Trophoblast cell (in vitro differentiated cells and primary cell): ENCODE results near the gene ZYX.

Source experiments
- DNase-seq, 2 donors: peaks; one replicate each; pipeline ENCODE4 v3.0.0-alpha.2; 2016
- H2AFZ ChIP-seq: 2 replicates; pipeline ENCODE4 v1.6.1; 2013; ENCODE audit warnings: low read length, moderate library complexity, mild to moderate bottlenecking; ENCODE audit not compliant: insufficient read depth, poor library complexity
- H2AK5ac ChIP-seq: 2 replicates; pipeline ENCODE4 v1.6.1; 2013; ENCODE audit warnings: mild to moderate bottlenecking, low read length
- H2BK120ac ChIP-seq: 2 replicates; pipeline ENCODE4 v1.6.1; 2013; ENCODE audit warnings: low read length, mild to moderate bottlenecking, moderate library complexity; ENCODE audit not compliant: insufficient read depth, poor library complexity
- H2BK12ac ChIP-seq: 2 replicates; pipeline ENCODE4 v1.6.1; 2013; ENCODE audit warnings: mild to moderate bottlenecking, low read length, moderate library complexity
- H2BK5ac ChIP-seq: 2 replicates; pipeline ENCODE4 v1.6.1; 2013; ENCODE audit warnings: low read length, low read depth, moderate library complexity, mild to moderate bottlenecking; ENCODE audit not compliant: poor library complexity
- H3K14ac ChIP-seq: 2 replicates; pipeline ENCODE4 v1.6.1; 2013; ENCODE audit warnings: mild to moderate bottlenecking, low read length
- H3K18ac ChIP-seq: 2 replicates; pipeline ENCODE4 v1.6.1; 2013; ENCODE audit warnings: mild to moderate bottlenecking, low read length
- H3K23ac ChIP-seq: 2 replicates; pipeline ENCODE4 v1.6.1; 2013; ENCODE audit warnings: low read length
- H3K27ac ChIP-seq: 2 replicates; pipeline ENCODE4 v1.5.1; 2013; ENCODE audit warnings: low read depth, mild to moderate bottlenecking, inconsistent platforms, low read length, moderate library complexity
- H3K27me3 ChIP-seq: 2 replicates; pipeline ENCODE4 v1.6.1; 2013; ENCODE audit warnings: inconsistent platforms, mild to moderate bottlenecking, low read length, moderate library complexity; ENCODE audit not compliant: insufficient read depth
- H3K36me3 ChIP-seq, 2 experiments: 1 replicate in 1 of 2; 2 replicates in 1 of 2; pipeline ENCODE4 v1.6.1; 2013; ENCODE audit warnings: low read length in 2 of 2, mild to moderate bottlenecking in 2 of 2, moderate library complexity in 1 of 2; ENCODE audit not compliant: insufficient read depth in 2 of 2, control insufficient read depth in 1 of 2
- H3K4ac ChIP-seq: 2 replicates; pipeline ENCODE4 v1.6.1; 2013; ENCODE audit warnings: low read depth, mild to moderate bottlenecking, low read length, moderate library complexity
- H3K4me1 ChIP-seq, 2 experiments: 1 replicate in 1 of 2; 2 replicates in 1 of 2; pipeline ENCODE4 v1.6.1; 2013; ENCODE audit warnings: low read length in 2 of 2, mild to moderate bottlenecking in 2 of 2, moderate library complexity in 1 of 2; ENCODE audit not compliant: insufficient read depth in 2 of 2, control insufficient read depth in 1 of 2
- H3K4me2 ChIP-seq: 2 replicates; pipeline ENCODE4 v1.6.1; 2013; ENCODE audit warnings: inconsistent platforms, mild to moderate bottlenecking, low read length, moderate library complexity
- H3K4me3 ChIP-seq: 2 replicates; pipeline ENCODE4 v1.5.1; 2013; ENCODE audit warnings: mild to moderate bottlenecking, low read depth, low read length, inconsistent platforms
- H3K79me1 ChIP-seq: one replicate; pipeline ENCODE4 v1.6.1; 2013; ENCODE audit warnings: low read length
- H3K79me2 ChIP-seq: 2 replicates; pipeline ENCODE4 v1.6.1; 2013; ENCODE audit warnings: low read length, mild to moderate bottlenecking; ENCODE audit not compliant: control insufficient read depth, insufficient read depth, poor library complexity
- H3K9ac ChIP-seq: 2 replicates; pipeline ENCODE4 v1.6.1; 2013; ENCODE audit warnings: mild to moderate bottlenecking, low read length
- H3K9me3 ChIP-seq: 2 replicates; pipeline ENCODE4 v1.6.1; 2013; ENCODE audit warnings: low read depth, mild to moderate bottlenecking, control low read depth, inconsistent platforms, low read length; ENCODE audit not compliant: insufficient read depth
- H4K12ac ChIP-seq: 2 replicates; pipeline ENCODE4 v1.6.1; 2013; ENCODE audit warnings: low read depth, mild to moderate bottlenecking, low read length, moderate library complexity
- H4K8ac ChIP-seq: 2 replicates; pipeline ENCODE4 v1.6.1; 2013; ENCODE audit warnings: low read depth, mild to moderate bottlenecking, low read length, moderate library complexity
- H4K91ac ChIP-seq: one replicate; pipeline ENCODE4 v1.6.1; 2013; ENCODE audit warnings: low read depth, mild to moderate bottlenecking, low read length, moderate library complexity
- WGBS: extraction: QIAGEN DNeasy Blood & Tissue Kit; methylation state at CpG from one replicate; pipeline ENCODE4 v1.1.7; 2013; ENCODE audit warnings: missing lambda C conversion rate; ENCODE audit not compliant: insufficient read length, insufficient coverage; ENCODE audit errors: extremely low coverage; 5-methylcytosine and 5-hydroxymethylcytosine counted together

Gene ZYX

GRCh38 chr7:143406002-143406357 lies 24.8 kb downstream of the ZYX start:
- Histone ChIP-seq H2AFZ (no peak overlapping the region), H3K4ac (no peak overlapping the region), H3K4me2 (no peak overlapping the region)

GRCh38 chr7:143407287-143408251 lies 26.4 kb downstream of the ZYX start:
- H3K27ac ChIP-seq = peak overlapping the region; percentile 12
- H3K9me3 ChIP-seq = no peaks in the 10 kb centered on the region
- H2BK12ac ChIP-seq = peak overlapping the region; percentile 3
- H3K4me2 ChIP-seq = peak overlapping the region; percentile 74
- peak overlapping the region; percentile 63 for H4K12ac ChIP-seq
- peak overlapping the region; percentile 49 for H2AK5ac ChIP-seq
- peak overlapping the region; percentile 24 for H2AFZ ChIP-seq
- H3K23ac ChIP-seq = no peak overlapping the region
- H3K9ac ChIP-seq = peak overlapping the region; percentile 36
- H3K4me1 ChIP-seq = peaks cover 26 to 37% of the 10 kb centered on the region in 2 experiments
- peak overlapping the region; percentile 17 for H4K91ac ChIP-seq
- no peaks in the 10 kb centered on the region for H3K27me3 ChIP-seq
- peak overlapping the region; percentile 15 for H2BK120ac ChIP-seq
- peaks cover 14% of the 10 kb centered on the region for H3K79me1 ChIP-seq
- peak overlapping the region; percentile 90 for H3K4ac ChIP-seq
- peaks cover 8% of the 10 kb centered on the region for H3K79me2 ChIP-seq
- no CpG with 5 or more reads among the region's 13 CpGs for WGBS
- peaks cover 4 to 6% of the 10 kb centered on the region in 2 experiments for H3K36me3 ChIP-seq
- H3K14ac ChIP-seq = peak overlapping the region; percentile 32
- no peak for DNase-seq
- peak overlapping the region; percentile 75 for H3K4me3 ChIP-seq
- peak overlapping the region; percentile 71 for H2BK5ac ChIP-seq
- H3K18ac ChIP-seq = peak overlapping the region; percentile 64
- H4K8ac ChIP-seq = peak overlapping the region; percentile 5

More at GRCh38 chr7:143406002-143406357, 24.8 kb downstream of the ZYX start:
- H2BK5ac ChIP-seq = no peak overlapping the region
- H3K14ac ChIP-seq = no peak overlapping the region
- H3K4me3 ChIP-seq = no peak overlapping the region
- H3K27ac ChIP-seq = no peak overlapping the region
- H3K36me3 ChIP-seq = peaks cover 10 to 12% of the 10 kb centered on the region in 2 experiments
- H3K9me3 ChIP-seq = no peaks in the 10 kb centered on the region
- peaks cover 26 to 34% of the 10 kb centered on the region in 2 experiments for H3K4me1 ChIP-seq
- H3K79me2 ChIP-seq = peaks cover 8% of the 10 kb centered on the region
- DNase-seq = no peak
- peaks cover 14% of the 10 kb centered on the region for H3K79me1 ChIP-seq
- no peak overlapping the region for H4K12ac ChIP-seq
- H3K18ac ChIP-seq = no peak overlapping the region
- H3K27me3 ChIP-seq = no peaks in the 10 kb centered on the region
- no peak overlapping the region for H2BK12ac ChIP-seq
- no peak overlapping the region for H3K23ac ChIP-seq
- no CpG with 5 or more reads among the region's 3 CpGs for WGBS
- H4K8ac ChIP-seq = no peak overlapping the region
- H2AK5ac ChIP-seq = no peak overlapping the region
- no peak overlapping the region for H3K9ac ChIP-seq
- no peak overlapping the region for H4K91ac ChIP-seq
- H2BK120ac ChIP-seq = no peak overlapping the region

DNA sequence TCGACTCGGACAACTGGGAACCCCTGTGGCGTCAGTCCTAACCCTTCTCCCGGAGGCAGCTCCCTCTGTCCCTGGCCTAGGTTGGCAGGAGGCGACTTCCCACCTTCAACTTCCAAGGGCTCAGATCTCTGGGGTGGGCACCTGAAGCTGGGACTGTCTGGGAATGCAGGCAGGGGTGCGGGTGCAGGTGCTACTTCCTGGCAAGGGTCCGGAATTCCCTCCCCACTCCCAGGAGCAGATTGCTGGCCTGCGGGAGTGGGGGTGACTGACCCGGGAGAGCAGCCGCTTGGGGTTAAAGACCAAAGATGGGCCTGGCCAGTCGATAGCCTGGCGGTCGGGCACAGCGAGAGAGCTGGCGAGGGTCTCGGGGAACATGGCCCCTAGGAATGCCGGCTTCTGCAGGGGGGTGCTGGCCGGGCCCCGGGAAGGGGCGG lies 27.1 kb downstream of the ZYX start:
- H3K9ac ChIP-seq = peak overlapping the region; percentile 36
- peaks cover 4 to 6% of the 10 kb centered on the region in 2 experiments for H3K36me3 ChIP-seq
- H4K12ac ChIP-seq = peak overlapping the region; percentile 63
- peaks cover 26 to 37% of the 10 kb centered on the region in 2 experiments for H3K4me1 ChIP-seq
- peak overlapping the region; percentile 5 for H4K8ac ChIP-seq
- peak overlapping the region; percentile 64 for H3K18ac ChIP-seq
- no peaks in the 10 kb centered on the region for H3K9me3 ChIP-seq
- peaks cover 14% of the 10 kb centered on the region for H3K79me1 ChIP-seq
- peak overlapping the region; percentile 12 for H3K27ac ChIP-seq
- no CpG with 5 or more reads among the region's 20 CpGs for WGBS
- H2AFZ ChIP-seq = peak overlapping the region; percentile 24
- H3K4me2 ChIP-seq = peak overlapping the region; percentile 74
- peak overlapping the region; percentile 90 for H3K4ac ChIP-seq
- no peak overlapping the region for H3K23ac ChIP-seq
- H3K4me3 ChIP-seq = peak overlapping the region; percentile 75
- peak overlapping the region; percentile 32 for H3K14ac ChIP-seq
- H3K79me2 ChIP-seq = peaks cover 8% of the 10 kb centered on the region
- H2AK5ac ChIP-seq = peak overlapping the region; percentile 49
- DNase-seq = no peak
- peak overlapping the region; percentile 71 for H2BK5ac ChIP-seq
- H4K91ac ChIP-seq = peak overlapping the region; percentile 17
- H2BK120ac ChIP-seq = peak overlapping the region; percentile 15
- no peak overlapping the region for H2BK12ac ChIP-seq
- H3K27me3 ChIP-seq = no peaks in the 10 kb centered on the region

DNA sequence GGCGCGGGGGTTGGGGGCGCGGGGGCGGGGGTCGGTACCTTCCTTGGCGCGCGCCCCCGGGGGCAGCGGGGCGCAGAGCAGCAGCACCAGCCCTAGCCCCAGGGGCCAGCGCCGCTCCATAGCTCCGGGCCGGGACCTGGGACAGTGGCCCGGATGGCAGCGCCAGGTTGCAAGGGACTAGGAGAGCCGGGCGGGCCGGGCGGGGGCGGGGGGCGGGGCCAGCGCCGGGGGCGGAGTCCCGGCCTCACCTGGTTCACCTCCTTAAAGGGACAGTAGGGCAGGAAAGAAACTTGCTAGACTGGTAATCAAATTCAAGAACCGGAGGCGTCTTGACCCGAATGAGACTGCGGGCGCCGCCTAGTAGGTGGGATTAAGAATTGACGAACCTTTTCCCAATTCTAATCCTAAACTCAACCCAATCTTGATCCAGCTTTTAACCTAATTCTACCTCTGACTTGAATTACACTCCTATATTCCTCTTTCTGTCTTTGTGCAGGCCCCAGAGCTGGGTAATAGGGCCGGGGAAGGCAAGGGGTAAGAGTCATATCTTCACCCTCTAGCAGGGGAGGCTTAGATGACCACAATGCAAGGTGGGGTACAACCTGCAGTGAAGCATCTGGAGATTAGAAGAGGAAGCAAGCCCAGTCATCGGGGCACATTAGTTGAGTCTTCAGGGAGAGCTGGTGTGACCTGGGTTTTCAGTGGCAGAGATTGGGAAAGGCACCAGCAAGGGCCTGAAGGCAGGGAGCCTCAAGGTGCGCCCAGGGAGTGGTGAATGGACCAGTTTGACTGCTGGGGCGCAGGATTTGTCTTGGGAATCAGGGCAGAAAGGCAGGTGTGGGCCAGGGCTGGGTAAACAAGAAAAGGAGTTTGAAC lies 27.8 kb downstream of the ZYX start, which contains the start of gene EPHA1:
TSS of gene EPHA1 (minus strand) at position 171 of the 876 bp plus-strand sequence. CDS start at position 120, 51 bp downstream.
- Histone ChIP-seq H3K4me3 (peak within 1 kb of the TSS; percentile 75), H4K12ac (peak within 1 kb of the TSS; percentile 63), H3K27me3 (no peaks in the 10 kb centered on the region), H3K18ac (peak within 1 kb of the TSS; percentile 64), H2AK5ac (peak within 1 kb of the TSS; percentile 49), H3K4me2 (peak within 1 kb of the TSS; percentile 74), H3K23ac (no peak within 1 kb of the TSS), H2BK12ac (peak within 1 kb of the TSS; percentile 79), H4K91ac (peak within 1 kb of the TSS; percentile 22), H2AFZ (peak within 1 kb of the TSS; percentile 24), H3K36me3 (peaks cover 4 to 6% of the 10 kb centered on the region in 2 experiments), H3K14ac (peak within 1 kb of the TSS; percentile 32), H3K9me3 (no peaks in the 10 kb centered on the region), H2BK120ac (peak within 1 kb of the TSS; percentile 74), H3K79me1 (peaks cover 14% of the 10 kb centered on the region), H3K4ac (peak within 1 kb of the TSS; percentile 90), H4K8ac (peak within 1 kb of the TSS; percentile 5), H3K27ac (peak within 1 kb of the TSS; percentile 12), H3K4me1 (peaks cover 26 to 37% of the 10 kb centered on the region in 2 experiments), H3K79me2 (peaks cover 8% of the 10 kb centered on the region), H2BK5ac (peak within 1 kb of the TSS; percentile 71), H3K9ac (peak within 1 kb of the TSS; percentile 36)
- peak; percentile 63 to 91 for DNase-seq
- no CpG with 5 or more reads among the region's 39 CpGs for WGBS
